Measurements from ENCODE around the gene TBXA2R.

DNA sequence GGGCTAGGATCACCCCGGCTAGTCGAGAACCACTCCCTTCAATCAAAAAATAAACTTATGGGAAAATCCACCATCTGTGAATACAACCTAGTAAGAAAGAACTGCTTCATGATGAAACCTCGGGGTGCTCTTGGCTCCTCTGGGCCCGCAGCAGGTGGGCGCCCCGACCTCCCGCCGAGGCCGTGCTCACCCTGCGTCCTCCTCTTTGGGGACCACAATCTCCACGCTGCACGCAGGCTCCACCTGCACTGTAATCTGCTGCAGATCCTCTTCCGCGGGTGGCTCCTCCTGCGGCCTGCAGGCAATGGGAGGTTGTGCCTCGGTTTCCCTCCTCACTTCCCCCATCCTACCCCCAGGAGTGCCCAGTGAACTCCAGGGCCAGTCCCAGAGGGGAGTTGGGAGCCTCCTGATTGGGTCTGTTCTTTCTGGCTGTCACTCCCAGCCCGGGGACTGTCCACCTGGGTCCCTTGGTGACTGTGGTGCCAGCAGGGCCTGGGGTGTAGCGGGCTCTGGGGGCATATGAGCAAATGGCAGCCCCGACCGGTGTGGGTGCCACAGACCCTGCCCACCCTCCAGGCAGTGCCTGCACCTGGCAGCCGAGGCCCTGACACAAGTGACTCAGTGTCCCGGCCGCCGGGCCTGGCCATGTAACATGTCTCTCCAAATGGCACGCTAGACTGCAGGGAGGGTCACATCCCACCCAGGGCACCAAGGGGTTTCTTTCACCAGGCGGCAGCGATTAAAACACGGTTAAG is 35.0 kb upstream of the TBXA2R start:
- TF ChIP-seq, protein P1, sequence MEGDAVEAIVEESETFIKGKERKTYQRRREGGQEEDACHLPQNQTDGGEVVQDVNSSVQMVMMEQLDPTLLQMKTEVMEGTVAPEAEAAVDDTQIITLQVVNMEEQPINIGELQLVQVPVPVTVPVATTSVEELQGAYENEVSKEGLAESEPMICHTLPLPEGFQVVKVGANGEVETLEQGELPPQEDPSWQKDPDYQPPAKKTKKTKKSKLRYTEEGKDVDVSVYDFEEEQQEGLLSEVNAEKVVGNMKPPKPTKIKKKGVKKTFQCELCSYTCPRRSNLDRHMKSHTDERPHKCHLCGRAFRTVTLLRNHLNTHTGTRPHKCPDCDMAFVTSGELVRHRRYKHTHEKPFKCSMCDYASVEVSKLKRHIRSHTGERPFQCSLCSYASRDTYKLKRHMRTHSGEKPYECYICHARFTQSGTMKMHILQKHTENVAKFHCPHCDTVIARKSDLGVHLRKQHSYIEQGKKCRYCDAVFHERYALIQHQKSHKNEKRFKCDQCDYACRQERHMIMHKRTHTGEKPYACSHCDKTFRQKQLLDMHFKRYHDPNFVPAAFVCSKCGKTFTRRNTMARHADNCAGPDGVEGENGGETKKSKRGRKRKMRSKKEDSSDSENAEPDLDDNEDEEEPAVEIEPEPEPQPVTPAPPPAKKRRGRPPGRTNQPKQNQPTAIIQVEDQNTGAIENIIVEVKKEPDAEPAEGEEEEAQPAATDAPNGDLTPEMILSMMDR (IDR thresholded peaks at IDR 0.05): no peak
- TF ChIP-seq, protein P2, sequence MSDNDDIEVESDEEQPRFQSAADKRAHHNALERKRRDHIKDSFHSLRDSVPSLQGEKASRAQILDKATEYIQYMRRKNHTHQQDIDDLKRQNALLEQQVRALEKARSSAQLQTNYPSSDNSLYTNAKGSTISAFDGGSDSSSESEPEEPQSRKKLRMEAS (CRISPR knock-in tag; IDR thresholded peaks at IDR 0.05): no peak
- no peak for TF ChIP-seq NR3C1 (CRISPR knock-in tag; conservative IDR thresholded peaks at IDR 0.05; ENCODE audit: low read depth)
- TF ChIP-seq, protein P3, sequence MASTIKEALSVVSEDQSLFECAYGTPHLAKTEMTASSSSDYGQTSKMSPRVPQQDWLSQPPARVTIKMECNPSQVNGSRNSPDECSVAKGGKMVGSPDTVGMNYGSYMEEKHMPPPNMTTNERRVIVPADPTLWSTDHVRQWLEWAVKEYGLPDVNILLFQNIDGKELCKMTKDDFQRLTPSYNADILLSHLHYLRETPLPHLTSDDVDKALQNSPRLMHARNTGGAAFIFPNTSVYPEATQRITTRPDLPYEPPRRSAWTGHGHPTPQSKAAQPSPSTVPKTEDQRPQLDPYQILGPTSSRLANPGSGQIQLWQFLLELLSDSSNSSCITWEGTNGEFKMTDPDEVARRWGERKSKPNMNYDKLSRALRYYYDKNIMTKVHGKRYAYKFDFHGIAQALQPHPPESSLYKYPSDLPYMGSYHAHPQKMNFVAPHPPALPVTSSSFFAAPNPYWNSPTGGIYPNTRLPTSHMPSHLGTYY (CRISPR knock-in tag; IDR thresholded peaks at IDR 0.05): no peak
- TF ChIP-seq TEAD1 (CRISPR knock-in tag; IDR thresholded peaks at IDR 0.05): no peak
- TF ChIP-seq JUN (CRISPR knock-in tag; IDR thresholded peaks at IDR 0.05): no peak
- TF ChIP-seq ZNF219 (CRISPR knock-in tag; IDR thresholded peaks at IDR 0.05; ENCODE audit: borderline replicate concordance): no peak
- TF ChIP-seq, protein P4, sequence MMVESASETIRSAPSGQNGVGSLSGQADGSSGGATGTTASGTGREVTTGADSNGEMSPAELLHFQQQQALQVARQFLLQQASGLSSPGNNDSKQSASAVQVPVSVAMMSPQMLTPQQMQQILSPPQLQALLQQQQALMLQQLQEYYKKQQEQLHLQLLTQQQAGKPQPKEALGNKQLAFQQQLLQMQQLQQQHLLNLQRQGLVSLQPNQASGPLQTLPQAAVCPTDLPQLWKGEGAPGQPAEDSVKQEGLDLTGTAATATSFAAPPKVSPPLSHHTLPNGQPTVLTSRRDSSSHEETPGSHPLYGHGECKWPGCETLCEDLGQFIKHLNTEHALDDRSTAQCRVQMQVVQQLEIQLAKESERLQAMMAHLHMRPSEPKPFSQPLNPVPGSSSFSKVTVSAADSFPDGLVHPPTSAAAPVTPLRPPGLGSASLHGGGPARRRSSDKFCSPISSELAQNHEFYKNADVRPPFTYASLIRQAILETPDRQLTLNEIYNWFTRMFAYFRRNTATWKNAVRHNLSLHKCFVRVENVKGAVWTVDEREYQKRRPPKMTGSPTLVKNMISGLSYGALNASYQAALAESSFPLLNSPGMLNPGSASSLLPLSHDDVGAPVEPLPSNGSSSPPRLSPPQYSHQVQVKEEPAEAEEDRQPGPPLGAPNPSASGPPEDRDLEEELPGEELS (CRISPR knock-in tag; IDR thresholded peaks at IDR 0.05): no peak
